ENCODE measurements around the gene LARP4B. TPM values are rescaled to one million over a fixed set of nuclear protein-coding genes. Genes with fewer than 3 reads are reported as not detected.
"Not testable (repeated sequence)": the region's sequence is repeated elsewhere in the genome, so short reads cannot be mapped to it uniquely, and the experiment has no call there.

LARP4B gene
- total RNA-seq, 4 donors from 2014 or later, result 17.4 to 76.8 (median 32.2) TPM

- Histone ChIP-seq H3K27ac (peak overlapping the region in 1 of 2 donors; percentile 35), H3K4me3 (no peak overlapping the region), H3K27me3 (no peaks in the 10 kb centered on the region), H3K4me1 (no peaks in the 10 kb centered on the region), H3K9me3 (no peaks in the 10 kb centered on the region), H3K36me3 (no peaks in the 10 kb centered on the region)
- intact Hi-C loops (cut with DNase I; ENCODE audit: low total_unique reads), result no loop called here
- TF ChIP-seq CTCF (IDR thresholded peaks at IDR 0.05) (no peak), POLR2A (IDR thresholded peaks at IDR 0.05) (no peak)
- peak; percentile 26 to 46 for DNase-seq
Measured at GRCh38 chr10:944034-944831, 12.7 kb upstream of the LARP4B start.

GRCh38 chr10:943334-944033, 12.0 kb upstream of the LARP4B start:
- intact Hi-C loops (cut with DNase I; ENCODE audit: low total_unique reads), result no loop called here

GRCh38 chr10:938941-939678, 7.6 kb upstream of the LARP4B start:
- intact Hi-C loops (cut with DNase I; ENCODE audit: low total_unique reads), result no loop called here
- Histone ChIP-seq H3K27me3 (no peaks in the 10 kb centered on the region), H3K27ac (no peak overlapping the region), H3K9me3 (no peaks in the 10 kb centered on the region), H3K4me1 (no peaks in the 10 kb centered on the region), H3K4me3 (no peak overlapping the region), H3K36me3 (no peaks in the 10 kb centered on the region)
- TF ChIP-seq POLR2A (IDR thresholded peaks at IDR 0.05) (no peak), CTCF (IDR thresholded peaks at IDR 0.05) (no peak)
- DNase-seq, result no peak

More at GRCh38 chr10:943334-944033, 12.0 kb upstream of the LARP4B start:
- Histone ChIP-seq H3K9me3 (no peaks in the 10 kb centered on the region), H3K4me1 (no peaks in the 10 kb centered on the region), H3K4me3 (no peak overlapping the region), H3K27me3 (no peaks in the 10 kb centered on the region), H3K27ac (no peak overlapping the region), H3K36me3 (no peaks in the 10 kb centered on the region)
- TF ChIP-seq CTCF (IDR thresholded peaks at IDR 0.05) (no peak), POLR2A (IDR thresholded peaks at IDR 0.05) (no peak)
- DNase-seq, result no peak

GRCh38 chr10:934746-935406, 3.4 kb upstream of the LARP4B start:
- no peak overlapping the region for H3K4me3 ChIP-seq
- TF ChIP-seq CTCF (IDR thresholded peaks at IDR 0.05) (no peak), POLR2A (IDR thresholded peaks at IDR 0.05) (no peak)
- no peaks in the 10 kb centered on the region for H3K36me3 ChIP-seq
- no peaks in the 10 kb centered on the region for H3K9me3 ChIP-seq
- H3K27ac ChIP-seq, result no peak overlapping the region
- intact Hi-C loops (cut with DNase I; ENCODE audit: low total_unique reads), result no loop called here
- H3K27me3 ChIP-seq, result no peaks in the 10 kb centered on the region
- H3K4me1 ChIP-seq, result peaks cover 0 to 5% of the 10 kb centered on the region in 2 donors
- no peak for DNase-seq

- H3K9me3 ChIP-seq; H3K27me3 ChIP-seq; H3K27ac ChIP-seq; H3K4me3 ChIP-seq; intact Hi-C loops (cut with DNase I; ENCODE audit: low total_unique reads); H3K4me1 ChIP-seq; DNase-seq; H3K36me3 ChIP-seq: not testable (repeated sequence)
Measured at GRCh38 chr10:934165-934564, 2.7 kb upstream of the LARP4B start.

All from uterus (tissue), 4 donors.